Endothelial cell of umbilical vein (primary cell): Measurements from ENCODE around the gene PDE6C.

ENCODE experiments used
- CTCF ChIP-seq, 2 donors: IDR thresholded peaks; 1 replicate in 1 of 2; 2 replicates in 1 of 2; pipeline ENCODE4 v1.5.1; 2011; ENCODE audit warnings: low read length in 2 of 2, mild to moderate bottlenecking in 2 of 2, moderate library complexity in 2 of 2, control low read depth in 1 of 2, inconsistent platforms in 1 of 2, low read depth in 1 of 2; ENCODE audit not compliant: insufficient read depth in 1 of 2; ENCODE audit errors: extremely low read depth in 1 of 2
- EZH2 ChIP-seq: IDR thresholded peaks from 2 replicates; pipeline ENCODE4 v1.6.1; 2012; ENCODE audit warnings: borderline replicate concordance, low read depth, mild to moderate bottlenecking, moderate library complexity, low read length, inconsistent platforms; ENCODE audit not compliant: severe bottlenecking
- FOS ChIP-seq: IDR thresholded peaks from 2 replicates; pipeline ENCODE4 v1.6.1; 2011; ENCODE audit warnings: mild to moderate bottlenecking, low read length, moderate library complexity, borderline replicate concordance; ENCODE audit not compliant: insufficient read depth
- JUN ChIP-seq: IDR thresholded peaks from 2 replicates; pipeline ENCODE4 v1.6.1; 2011; ENCODE audit warnings: borderline replicate concordance, low read depth; ENCODE audit not compliant: insufficient read length, insufficient read depth
- MAX ChIP-seq: IDR thresholded peaks from 2 replicates; pipeline ENCODE4 v1.6.1; 2011; ENCODE audit not compliant: insufficient read depth, insufficient read length
- MYC ChIP-seq: IDR thresholded peaks from one replicate; pipeline ENCODE4 v1.6.1; 2011; ENCODE audit warnings: mild to moderate bottlenecking, low read depth, low read length
- POLR2A ChIP-seq: IDR thresholded peaks from 2 replicates; pipeline ENCODE4 v1.6.1; 2012; ENCODE audit warnings: low read depth, mild to moderate bottlenecking, control low read depth, low read length
- POLR2AphosphoS5 ChIP-seq: IDR thresholded peaks from 2 replicates; pipeline ENCODE4 v1.6.1; 2012; ENCODE audit warnings: low read depth, mild to moderate bottlenecking, control low read depth, low read length, moderate library complexity; ENCODE audit not compliant: insufficient read depth

GRCh38 chr10:93573051-93573909 is 39.1 kb upstream of the PDE6C start:
- no peak for TF ChIP-seq CTCF (IDR thresholded peaks at IDR 0.05; ENCODE audit: extremely low read depth in 1 of 2, insufficient read depth in 1 of 2, low read depth in 1 of 2, low read length in 2 of 2)
- no peak for TF ChIP-seq POLR2AphosphoS5
- TF ChIP-seq POLR2A: no peak
- no peak for TF ChIP-seq MYC
- TF ChIP-seq MAX: no peak
- TF ChIP-seq FOS: no peak
- TF ChIP-seq EZH2: peak; percentile 46
- TF ChIP-seq JUN: no peak
